Colon (tissue), 2 donors: Measurements from ENCODE around the gene CA12.

Source experiments
- FAIRE-seq: peaks from 2 replicates; lab custom pipeline; 2012; peaks lifted over from hg19 to GRCh38; lab: Jason Lieb, UNC
- donor health status: control.
- donor health status: control.

CA12 gene

DNA sequence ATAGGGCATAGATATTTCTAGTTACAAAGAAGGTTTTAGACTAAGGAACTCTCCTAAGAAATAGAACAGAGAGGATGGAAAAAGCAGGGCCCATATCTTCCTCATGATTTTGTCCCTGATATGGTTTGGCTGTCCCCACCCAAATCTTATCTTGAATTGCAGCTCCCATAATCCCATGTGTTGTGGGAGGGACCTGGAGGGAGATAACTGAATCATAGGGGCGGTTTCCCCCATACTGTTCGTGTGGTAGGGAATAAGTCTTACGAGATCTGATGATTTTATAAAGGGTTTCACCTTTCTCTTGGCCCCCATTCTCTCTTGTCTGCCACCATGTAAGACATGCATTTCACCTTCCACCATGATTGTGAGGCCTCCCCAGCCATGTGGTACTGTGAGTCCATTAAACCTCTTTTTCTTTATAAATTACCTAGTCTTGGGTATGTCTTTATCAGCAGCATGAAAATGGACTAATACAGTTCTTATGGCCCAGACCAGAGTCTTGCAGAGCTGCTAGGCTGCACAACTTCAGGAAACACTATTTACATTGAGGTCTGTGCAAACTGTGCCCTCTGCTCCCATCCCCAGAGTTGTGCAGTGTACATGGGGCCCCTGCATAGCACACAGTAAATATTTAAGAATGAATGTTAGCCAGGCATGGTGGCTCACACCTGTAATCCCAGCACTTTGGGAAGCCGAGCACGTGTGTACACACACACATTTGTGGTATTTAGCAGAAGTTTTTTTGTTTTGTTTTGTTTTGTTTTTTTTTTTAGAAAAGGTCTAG lies 20.3 kb upstream of the CA12 start:
- no peak for FAIRE-seq

GRCh38 chr15:63401078-63401477 lies 19.4 kb upstream of the CA12 start:
- FAIRE-seq = no peak

DNA sequence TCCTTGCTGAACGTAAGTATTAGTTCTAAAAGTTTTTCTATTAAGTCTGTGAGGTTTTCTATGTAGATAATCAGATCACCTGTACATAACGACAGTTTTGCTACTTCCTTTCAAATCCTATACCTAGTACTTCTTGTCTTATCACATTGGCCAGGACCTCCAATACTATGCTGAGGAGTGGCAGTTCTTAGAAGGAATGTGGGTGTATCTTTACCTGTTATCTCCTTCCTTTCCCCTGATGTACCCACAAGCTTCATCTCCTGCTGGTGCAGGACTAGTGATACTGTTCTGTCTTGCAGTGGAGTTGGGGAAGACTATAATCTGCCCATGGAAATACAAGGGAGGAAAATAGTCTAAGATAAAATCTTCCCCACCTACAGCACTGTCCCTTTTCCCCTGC lies 16.8 kb upstream of the CA12 start:
- no peak for FAIRE-seq

GRCh38 chr15:63396152-63396928 lies 14.7 kb upstream of the CA12 start:
- no peak for FAIRE-seq

- FAIRE-seq = no peak
Measured at GRCh38 chr15:63395730-63396151, 14.1 kb upstream of the CA12 start.

DNA sequence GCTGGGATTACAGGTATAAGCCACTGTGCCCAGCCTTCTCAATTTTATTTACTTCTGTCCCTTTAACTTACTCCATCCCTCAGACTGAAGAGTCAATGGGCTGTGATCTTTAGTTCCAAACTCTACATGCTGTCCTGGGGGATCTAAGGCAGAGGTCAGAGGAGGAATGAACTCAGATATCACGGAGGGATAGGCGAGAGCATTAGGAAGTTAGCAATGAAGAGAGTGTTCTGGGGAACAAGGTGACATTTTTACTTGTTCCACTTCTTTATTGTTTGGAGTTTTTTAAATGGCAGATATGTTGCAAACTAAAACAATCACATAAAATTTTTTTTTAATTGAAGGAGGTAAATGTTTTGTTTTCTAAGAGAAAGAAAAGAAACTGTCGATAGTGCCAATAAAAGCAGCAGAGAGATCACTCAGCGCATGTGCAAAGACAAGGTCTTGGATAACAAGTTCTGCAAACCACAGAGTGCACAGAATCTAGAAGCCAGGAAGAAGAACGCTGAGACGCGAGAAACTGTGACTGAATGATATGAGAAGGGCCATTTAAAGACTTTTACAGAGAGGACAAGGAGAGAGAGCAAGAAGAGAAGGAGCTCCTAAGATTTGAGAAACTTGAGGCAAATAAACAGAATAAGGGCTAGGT lies 10.8 kb upstream of the CA12 start:
- FAIRE-seq = no peak

GRCh38 chr15:63391669-63392360 lies 10.2 kb upstream of the CA12 start:
- no peak for FAIRE-seq

- FAIRE-seq = no peak
Measured at GRCh38 chr15:63390689-63391088, 9.0 kb upstream of the CA12 start.

- FAIRE-seq = no peak
Measured at GRCh38 chr15:63389902-63390670, 8.4 kb upstream of the CA12 start.

DNA sequence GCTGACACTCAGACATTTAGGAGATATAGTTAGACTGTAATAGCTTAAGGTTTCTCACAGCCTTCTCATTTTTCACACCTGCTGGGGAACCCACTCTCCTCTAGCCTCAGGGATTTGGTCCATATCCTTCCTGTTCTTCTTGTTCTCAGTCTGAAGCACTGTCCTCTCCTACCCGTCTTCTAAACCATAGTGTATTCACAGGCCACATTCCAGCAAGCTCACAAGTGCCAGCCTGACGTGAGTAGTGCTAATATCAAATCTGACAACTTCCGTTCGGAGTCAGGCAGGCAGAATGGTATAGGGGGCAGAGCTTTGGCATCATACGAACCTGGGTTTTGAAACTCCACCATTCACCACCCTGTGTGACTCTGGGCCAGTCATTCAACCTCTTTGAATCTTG lies 6.9 kb upstream of the CA12 start:
- FAIRE-seq = no peak

DNA sequence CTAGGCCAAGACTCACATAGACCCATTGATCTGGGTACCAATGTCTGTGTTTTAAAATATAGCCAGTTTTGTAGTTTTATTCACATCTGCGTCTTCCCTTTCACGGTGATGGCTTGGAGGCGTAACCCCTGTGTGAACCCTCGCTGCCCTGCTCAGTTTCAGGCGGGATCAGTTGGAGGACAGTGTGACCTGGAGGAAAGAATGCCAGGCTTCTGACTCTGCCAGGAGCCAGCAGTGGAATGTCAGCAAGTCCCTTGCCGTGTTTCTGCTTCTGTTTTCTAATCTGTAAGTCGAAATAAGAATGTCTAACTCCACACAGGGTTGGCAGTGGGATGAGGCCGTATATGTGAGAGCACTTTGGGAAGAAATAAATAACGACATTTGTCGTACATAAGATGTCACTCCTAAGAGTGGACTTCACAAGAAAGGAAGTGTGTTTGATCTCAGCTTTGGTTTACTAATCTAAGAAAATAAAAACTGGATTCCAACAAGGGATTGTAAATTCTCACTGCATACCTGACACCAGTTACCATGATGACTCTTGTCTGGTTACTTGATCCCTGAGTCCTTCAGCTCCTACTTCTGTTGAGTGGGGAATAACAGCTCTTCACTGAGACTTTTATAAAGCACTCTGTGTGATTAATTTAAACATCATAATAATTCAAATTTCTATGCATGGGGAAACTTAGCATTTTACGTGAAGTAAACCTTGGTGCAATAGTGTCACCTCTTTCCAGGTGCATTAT lies 6.3 kb upstream of the CA12 start:
- no peak for FAIRE-seq

GRCh38 chr15:63385911-63386531 lies 4.4 kb upstream of the CA12 start:
- FAIRE-seq = no peak

DNA sequence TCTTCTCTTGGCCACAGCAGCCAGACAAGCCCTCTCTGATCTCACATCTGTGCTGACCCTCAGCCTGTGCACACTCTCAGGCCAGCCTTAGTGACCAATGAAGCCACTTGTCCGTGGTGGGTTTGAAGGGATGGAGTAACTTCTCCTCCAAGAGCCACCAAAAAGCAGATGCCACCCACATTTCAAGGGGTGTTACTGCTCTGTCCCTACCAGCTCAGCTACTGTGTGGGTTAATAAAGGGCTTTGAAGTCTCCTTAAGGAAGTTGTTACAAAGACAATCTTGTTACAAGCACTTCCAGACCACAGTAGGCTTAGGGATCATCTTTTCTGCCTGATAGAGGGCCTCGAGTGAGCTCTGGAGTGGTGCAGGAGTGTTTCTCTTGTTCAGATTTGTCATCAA lies 3.3 kb upstream of the CA12 start:
- FAIRE-seq = no peak

DNA sequence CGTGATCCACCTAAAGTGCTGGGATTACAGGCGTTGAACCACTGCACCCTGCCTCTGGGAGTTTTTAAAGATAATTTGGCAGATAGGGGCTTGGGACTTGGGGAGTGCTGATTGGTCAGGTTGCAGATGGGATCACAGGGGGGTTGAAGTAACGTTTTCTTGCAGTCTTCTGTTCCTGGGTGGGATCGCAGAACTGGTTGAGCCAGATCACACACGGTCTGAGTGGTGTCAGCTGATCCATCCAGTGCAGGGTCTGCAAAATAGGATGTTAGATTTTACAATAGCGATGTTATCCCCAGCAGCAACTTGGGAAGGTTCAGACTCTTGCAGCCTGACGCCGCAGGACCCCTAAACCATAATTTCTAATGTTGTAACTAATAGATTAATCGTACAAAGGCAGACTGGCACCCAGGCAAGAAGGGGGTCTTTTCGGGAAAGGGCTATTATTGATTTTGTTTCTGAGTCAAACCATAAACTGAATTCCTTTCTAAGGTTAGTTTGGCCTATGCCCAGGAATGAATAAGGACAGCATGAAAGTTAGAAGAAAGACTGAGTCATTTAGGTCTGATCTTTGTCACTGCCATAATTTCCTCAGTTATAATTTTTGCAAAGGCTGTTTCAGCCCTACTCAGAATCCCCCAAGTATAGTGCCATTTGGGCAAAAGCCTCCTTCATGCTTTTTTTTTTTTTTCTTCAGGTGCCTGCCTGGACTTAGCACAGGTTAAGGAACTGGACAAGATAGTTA lies 1.5 kb upstream of the CA12 start:
- no peak for FAIRE-seq

GRCh38 chr15:63380808-63381282 lies 801 bp downstream of the CA12 start:
- no peak for FAIRE-seq

GRCh38 chr15:63380151-63380807 lies 1.4 kb downstream of the CA12 start:
- no peak for FAIRE-seq

- FAIRE-seq = no peak
Measured at GRCh38 chr15:63379492-63380150, 2.0 kb downstream of the CA12 start.

- no peak for FAIRE-seq
Measured at GRCh38 chr15:63378946-63379345, 2.7 kb downstream of the CA12 start.
